HK-2 (cell line): ENCODE data around the gene TRIM26.
A peak's percentile ranks its signal among the peaks of the same experiment; 100 is the strongest.
"Not testable (repeated sequence)": the region's sequence is repeated elsewhere in the genome, so short reads cannot be mapped to it uniquely, and the experiment has no call there.

Source experiments
- DNase-seq: peaks from one replicate; pipeline ENCODE4 v3.0.0-alpha.2; 2018; ENCODE audit not compliant: unreplicated experiment

The TRIM26 gene

GRCh38 chr6:30152910-30153610, 60.1 kb downstream of the TRIM26 start:
- no peak for DNase-seq

DNA sequence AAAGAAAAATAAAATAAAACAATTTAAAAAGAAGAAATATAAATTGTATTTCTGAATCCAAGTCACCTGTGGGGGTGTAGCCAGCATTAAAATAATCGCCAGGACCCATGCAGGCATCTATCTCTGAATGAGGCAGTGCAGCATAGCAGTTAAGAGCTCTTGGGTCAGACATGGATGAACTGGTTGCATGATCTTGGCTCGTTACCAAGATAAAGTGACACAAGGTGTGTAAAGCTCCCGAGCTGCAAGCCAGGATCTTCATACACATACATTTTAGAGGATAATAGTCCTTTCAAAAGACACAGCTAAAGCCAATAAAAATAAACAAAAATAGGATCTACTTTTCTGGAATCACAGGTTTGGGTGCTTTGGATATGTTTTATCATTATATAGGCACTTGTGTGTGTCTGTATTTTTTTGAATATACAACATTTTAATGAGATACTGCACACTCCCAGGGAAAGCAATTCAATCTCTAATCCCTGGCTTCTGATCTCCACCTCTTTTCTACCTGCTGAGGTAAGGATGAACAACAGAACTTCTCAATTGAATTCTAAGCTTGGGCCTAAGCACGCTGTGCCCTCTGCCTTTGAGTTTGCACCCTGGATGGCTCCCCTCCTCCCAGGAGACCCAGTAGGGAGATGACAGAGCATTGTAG, 61.1 kb downstream of the TRIM26 start:
- DNase-seq, result no peak

- no peak for DNase-seq
Observed at GRCh38 chr6:30151580-30151979, 61.6 kb downstream of the TRIM26 start.

- peak; percentile 20 for DNase-seq
Observed at GRCh38 chr6:30150671-30151395, 62.4 kb downstream of the TRIM26 start.

DNA sequence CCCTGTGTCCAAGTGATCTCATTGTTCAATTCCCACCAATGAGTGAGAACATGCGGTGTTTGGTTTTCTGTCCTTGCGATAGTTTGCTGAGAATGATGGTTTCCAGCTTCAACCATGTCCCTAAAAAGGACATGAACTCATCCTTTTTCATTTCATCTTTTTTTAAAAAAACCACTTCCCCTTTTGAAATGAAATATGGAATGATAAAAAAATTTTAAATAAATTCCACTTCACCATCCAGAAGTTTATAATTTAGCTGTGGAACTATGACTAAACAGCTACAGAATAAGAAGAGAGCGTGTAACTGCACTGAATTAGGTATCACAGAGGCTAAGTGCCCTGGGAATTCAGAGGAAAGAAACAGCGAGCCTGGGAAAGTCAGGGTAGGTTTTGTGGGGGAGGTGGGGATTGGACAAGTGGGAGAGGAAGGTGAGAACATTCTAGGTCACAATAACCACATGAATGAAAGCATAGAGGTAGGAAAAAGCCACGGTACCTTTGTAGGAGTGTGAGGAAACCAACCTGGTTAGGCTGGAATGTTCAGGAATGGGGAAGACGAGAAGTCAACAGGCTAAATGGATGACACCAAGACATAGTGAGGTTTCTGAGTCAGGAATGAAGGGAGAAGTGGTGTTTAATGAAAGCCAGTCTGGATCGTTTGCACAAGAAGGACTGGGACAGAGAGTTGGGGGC, 63.2 kb downstream of the TRIM26 start:
- DNase-seq, result no peak

- no peak for DNase-seq
Observed at GRCh38 chr6:30149234-30149633, 64.0 kb downstream of the TRIM26 start.

- no peak for DNase-seq
Observed at GRCh38 chr6:30147096-30147495, 66.1 kb downstream of the TRIM26 start.

DNA sequence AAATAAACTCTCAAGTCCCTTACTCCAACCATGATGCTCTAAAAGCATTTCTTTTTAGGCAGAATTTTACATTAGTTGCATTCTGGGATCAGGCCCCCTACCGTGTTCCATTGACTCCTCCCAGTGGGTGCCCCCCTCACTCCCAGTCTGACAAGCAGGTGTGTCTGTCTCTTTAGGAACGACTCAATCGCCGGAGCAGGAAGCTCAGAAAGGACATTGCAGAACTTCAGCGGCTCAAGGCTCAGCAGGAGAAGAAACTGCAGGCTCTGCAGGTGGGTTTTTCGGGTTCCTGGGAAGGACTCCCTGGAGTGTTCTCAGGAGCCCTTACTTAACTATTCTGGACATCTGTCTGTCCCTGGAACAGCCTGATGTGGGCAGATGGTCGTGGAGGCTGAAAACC, 67.4 kb downstream of the TRIM26 start:
- no peak for DNase-seq

DNA sequence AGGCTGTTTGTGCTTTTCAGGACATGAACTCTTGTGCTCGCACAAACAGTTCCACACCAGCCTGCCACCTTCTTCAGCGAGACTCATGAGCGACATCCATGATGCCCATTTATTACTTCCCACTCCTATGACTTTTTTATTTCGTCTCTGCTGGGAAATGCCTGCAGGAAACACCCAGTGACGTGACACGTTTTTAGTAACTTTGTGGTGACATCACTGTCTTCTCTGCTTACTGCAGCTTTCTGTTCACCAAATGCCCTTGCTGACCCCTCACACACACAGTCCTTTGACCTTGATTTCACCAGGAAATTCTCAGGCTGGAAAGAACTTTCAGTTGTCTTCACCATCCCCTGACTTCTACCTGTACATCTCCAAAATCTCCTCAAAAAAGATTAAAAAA, 68.4 kb downstream of the TRIM26 start:
- no peak for DNase-seq

DNA sequence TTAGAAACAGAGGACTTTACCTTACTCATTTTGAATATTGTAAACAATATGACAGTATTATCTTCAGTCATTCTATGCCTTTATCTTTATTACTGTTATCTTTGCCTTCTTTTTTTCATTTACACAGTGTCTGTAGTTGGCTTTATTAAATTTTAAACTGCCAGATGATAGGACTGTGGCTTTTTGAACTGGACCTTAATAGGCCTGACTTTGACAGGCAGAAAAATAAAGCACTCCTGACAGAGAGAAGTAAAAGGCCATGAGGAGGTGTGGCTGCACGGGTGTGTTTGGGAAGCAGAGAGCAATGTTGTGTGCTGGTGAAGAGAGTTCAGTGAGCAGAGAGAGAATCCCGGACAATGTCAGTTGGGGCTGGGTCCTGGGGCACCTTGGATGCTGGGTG, 69.4 kb downstream of the TRIM26 start:
- no peak for DNase-seq

GRCh38 chr6:30142665-30143064, 70.5 kb downstream of the TRIM26 start:
- no peak for DNase-seq

DNA sequence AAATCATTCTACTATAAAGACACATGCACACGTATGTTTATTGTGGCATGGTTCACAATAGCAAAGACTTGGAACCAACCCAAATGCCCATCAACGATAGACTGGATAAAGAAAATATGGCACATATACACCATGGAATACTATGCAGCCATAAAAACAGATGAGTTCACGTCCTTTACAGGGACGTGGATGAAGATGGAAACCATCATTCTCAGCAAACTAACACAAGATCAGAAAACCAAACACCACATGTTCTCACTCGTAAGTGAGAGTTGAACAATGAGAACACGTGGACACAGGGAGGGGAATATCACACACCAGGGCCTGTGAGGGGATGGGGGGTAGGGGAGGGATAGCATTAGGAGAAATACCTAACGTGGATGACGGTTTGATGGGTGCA, 73.0 kb downstream of the TRIM26 start:
- not testable (repeated sequence) for DNase-seq

GRCh38 chr6:30136570-30137286, 76.5 kb downstream of the TRIM26 start:
- no peak for DNase-seq

GRCh38 chr6:30135757-30136156, 77.4 kb downstream of the TRIM26 start, which contains the start of gene TRIM40:
TSS of gene TRIM40 (plus strand) at chr6:30136140. CDS start at chr6:30137037, 897 bp downstream.
- no peak for DNase-seq

DNA sequence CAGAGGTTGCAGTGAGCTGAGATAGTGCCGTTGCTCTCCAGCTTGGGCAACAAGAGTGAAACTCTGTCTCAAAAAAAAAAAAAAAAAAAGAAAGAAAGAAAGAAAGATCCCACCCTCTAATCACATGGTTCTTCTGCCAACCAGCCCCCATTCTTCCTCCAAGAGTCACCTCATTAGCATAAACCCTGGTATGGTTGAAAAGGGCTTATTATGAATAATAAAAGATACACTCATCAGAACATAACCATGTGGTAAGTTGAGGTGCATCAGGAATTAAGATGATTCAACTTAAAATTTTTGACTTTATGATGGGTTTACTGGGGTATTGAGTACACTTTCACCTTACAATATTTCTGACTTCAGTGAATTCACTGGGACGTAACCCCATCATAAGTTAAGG, 78.1 kb downstream of the TRIM26 start:
- DNase-seq, result no peak
